K562 (cell line): ENCODE data around the gene GRIN2D. TPM values are rescaled to one million over a fixed set of nuclear protein-coding genes. Genes with fewer than 3 reads are reported as not detected.

ENCODE experiments used
- CC2D1A ChIP-seq: fragments of 450-650 bp; IDR thresholded peaks from 2 replicates; pipeline ENCODE4 v1.6.1; 2017; ENCODE audit warnings: mild to moderate bottlenecking
- CCAR2 ChIP-seq: fragments of 200-400 bp; formaldehyde crosslinking; IDR thresholded peaks from 2 replicates; pipeline ENCODE4 v1.6.1; 2017; ENCODE audit warnings: mild to moderate bottlenecking, low read depth, low read length
- CTCFL ChIP-seq: IDR thresholded peaks from 2 replicates; pipeline ENCODE4 v1.6.1; 2011; ENCODE audit warnings: borderline replicate concordance, low read depth, mild to moderate bottlenecking, moderate library complexity, low read length; ENCODE audit not compliant: insufficient read depth, poor library complexity, severe bottlenecking
- ERF ChIP-seq: fragments of 450-650 bp; formaldehyde crosslinking; IDR thresholded peaks from 2 replicates; pipeline ENCODE4 v1.4.0; 2020; ENCODE audit warnings: mild to moderate bottlenecking, mixed read lengths
- ETV5 ChIP-seq: sonication (generic); formaldehyde crosslinking; IDR thresholded peaks from 2 replicates; pipeline ENCODE4 v1.4.0; 2020; ENCODE audit warnings: low read depth, mild to moderate bottlenecking, missing genetic modification reagents
- KDM1A ChIP-seq, 2 experiments: fragments of 450-650 bp; IDR thresholded peaks; 2 replicates each; pipeline ENCODE4 v1.6.1; 2016; ENCODE audit warnings: mild to moderate bottlenecking in 2 of 2
- RBFOX2 ChIP-seq: fragments of 200-400 bp; formaldehyde crosslinking; IDR thresholded peaks from 2 replicates; pipeline ENCODE4 v1.6.1; 2017; ENCODE audit warnings: low read depth, mild to moderate bottlenecking, low read length, moderate library complexity
- RNF219 ChIP-seq: fragments of 250-450 bp; sonication (Bioruptor Pico); IDR thresholded peaks from 2 replicates; pipeline ENCODE4 v1.5.0; 2022; ENCODE audit warnings: mild to moderate bottlenecking
- SRF ChIP-seq, 2 experiments: fragments of 250-450, 450-650 bp in 1 of 2; sonication (Bioruptor Pico) in 1 of 2; sonication (generic) in 1 of 2; formaldehyde crosslinking; IDR thresholded peaks; 2 replicates each; pipeline versions ENCODE4 v1.5.0 to v1.5.1; 2020 to 2022; ENCODE audit warnings: mild to moderate bottlenecking in 1 of 2, missing genetic modification reagents in 1 of 2
- XRCC5 ChIP-seq: fragments of 200-400 bp; formaldehyde crosslinking; IDR thresholded peaks from 2 replicates; pipeline ENCODE4 v1.6.1; 2017; ENCODE audit warnings: low read depth, mild to moderate bottlenecking, low read length
- ZBTB40 ChIP-seq, 2 experiments: fragments of 450-650 bp in 1 of 2; sonication (generic) in 1 of 2; formaldehyde crosslinking in 1 of 2; IDR thresholded peaks; 2 replicates each; pipeline versions ENCODE4 v1.7.1 to v1.9.0; 2016 to 2022; ENCODE audit warnings: inconsistent platforms in 1 of 2, mild to moderate bottlenecking in 1 of 2, missing genetic modification reagents in 1 of 2
- ZNF507 ChIP-seq: conservative IDR thresholded peaks from 2 replicates; pipeline ENCODE4 v1.6.1; 2017; ENCODE audit warnings: missing genetic modification characterization, missing compliant biosample characterization
- polyA plus RNA-seq, 8 experiments: library from polyadenylated mRNA; depleted of rRNA in 4 of 8; stranded (reverse) in 5 of 8; unstranded in 3 of 8; fragments of >200 nt; fragmentation: Nextera tagmentation in 2 of 8; fragmentation: Illumina TruSeq in 1 of 8; extraction: Ambion mirVana in 2 of 8; extraction: Trizol in 1 of 8; gene quantifications; 2 replicates each; pipeline versions ENCODE4 v1.2.1 to v1.2.3, GENCODE V29; 2011 to 2014; ENCODE audit warnings: inconsistent platforms in 1 of 8, missing spikeins in 1 of 8
- total RNA-seq, 7 experiments: library from RNA; depleted of rRNA in 6 of 7; stranded (reverse); fragments of >200 nt in 6 of 7; fragmentation: Illumina TruSeq in 2 of 7; extraction: Trizol in 2 of 7; gene quantifications; 2 replicates each; pipeline versions ENCODE4 v1.2.1 to v1.2.3, GENCODE V29; 2011 to 2021; ENCODE audit warnings: low replicate concordance in 1 of 7

The GRIN2D gene
- total and polyA plus RNA-seq, 9 of the 15 experiments (the other 6 are each of a cell fraction or from before 2014, with no cell fraction given): 0.32 to 31.5 (median 1.8) TPM

GRCh38 chr19:48390188-48391099, 3.0 kb upstream of the GRIN2D start (continued):
- peak; percentile 57; the same call in 1 of the 2 replicates for TF ChIP-seq ZBTB40 (IDR thresholded peaks at IDR 0.05)
- TF ChIP-seq ZBTB40 (CRISPR knock-in tag; IDR thresholded peaks at IDR 0.05): 0 out of 2 replicates have a peak, but pooled peaks have one; percentile 46
- peak; percentile 69; the same call in 1 of the 2 replicates for TF ChIP-seq ETV5 (CRISPR knock-in tag)
- TF ChIP-seq CCAR2: no peak
- TF ChIP-seq RNF219 (CRISPR knock-in tag): no peak
- TF ChIP-seq RBFOX2: peak; percentile 77
- TF ChIP-seq CC2D1A: no peak
- TF ChIP-seq ZNF507 (tag): no peak
- 0 out of 2 replicates have a peak, but pooled peaks have one; percentile 77 for TF ChIP-seq XRCC5
- no peak for TF ChIP-seq KDM1A (IDR thresholded peaks at IDR 0.05)
- TF ChIP-seq CTCFL: peak; percentile 90
- no peak for TF ChIP-seq SRF (CRISPR knock-in tag; IDR thresholded peaks at IDR 0.05)
- no peak for TF ChIP-seq ERF (CRISPR knock-in tag)
